ENCODE data around the gene DNM3. TPM values are rescaled to one million over a fixed set of nuclear protein-coding genes. Genes with fewer than 3 reads are reported as not detected.

Gene DNM3
- polyA plus RNA-seq, 1 donor (not counting 4 experiments of a cell fraction or from before 2014, with no cell fraction given), result 2.0 TPM

DNA sequence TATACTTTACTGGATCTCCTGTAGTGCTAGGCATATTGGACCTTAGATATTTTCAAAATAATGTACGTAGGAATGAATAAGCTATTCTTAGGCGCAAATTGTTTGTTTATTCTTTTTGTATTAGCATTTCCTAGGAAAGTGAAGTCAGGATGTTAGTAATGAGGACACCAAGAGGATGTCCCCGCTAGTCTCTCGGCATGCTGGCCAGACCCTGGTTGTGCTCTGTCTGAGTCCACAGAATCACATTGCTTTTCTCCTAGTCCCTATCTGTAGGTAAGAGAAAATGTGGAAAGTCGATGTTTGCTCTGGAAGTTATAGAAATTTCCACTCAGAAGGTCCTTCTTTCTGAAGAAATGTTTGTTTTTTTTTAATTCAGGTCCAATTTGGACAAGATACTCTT lies 31.1 kb downstream of the DNM3 start:
- no peak overlapping the region for H3K27ac ChIP-seq (ENCODE audit: control insufficient read depth, insufficient read depth, low read length)
- H3K4me3 ChIP-seq (ENCODE audit: control insufficient read depth in 2 of 3, extremely low read depth in 1 of 3, insufficient read depth in 2 of 3, low read depth in 1 of 3, low read length in 3 of 3), result no peak overlapping the region
- no peaks in the 10 kb centered on the region for H3K79me2 ChIP-seq (ENCODE audit: control insufficient read depth, insufficient read depth, low read length)
- DNase-seq (ENCODE audit: low read depth, low spot score) (no peak), FAIRE-seq (no peak)
- H3K36me3 ChIP-seq (ENCODE audit: control insufficient read depth in 2 of 2, extremely low read depth in 1 of 2, insufficient read depth in 2 of 2, low read length in 2 of 2), result no peaks in the 10 kb centered on the region
- peaks cover 4% of the 10 kb centered on the region for H3K4me1 ChIP-seq (ENCODE audit: control insufficient read depth, extremely low read depth, insufficient read depth, low read length)
- no peaks in the 10 kb centered on the region for H3K9me1 ChIP-seq (ENCODE audit: control insufficient read depth, extremely low read depth, insufficient read depth, low read length)
- H4K20me1 ChIP-seq (ENCODE audit: control insufficient read depth, extremely low read depth, insufficient read depth, low read length), result no peaks in the 10 kb centered on the region
- no peak overlapping the region for H3K9ac ChIP-seq (ENCODE audit: control insufficient read depth, extremely low read depth, insufficient read depth, low read length)
- no peak overlapping the region for H3K4me2 ChIP-seq (ENCODE audit: control insufficient read depth, extremely low read depth, insufficient read depth, low read depth, low read length)
- no peaks in the 10 kb centered on the region for H3K27me3 ChIP-seq (ENCODE audit: control insufficient read depth, extremely low read depth, insufficient read depth, low read length)
- no peaks in the 10 kb centered on the region for H3K9me3 ChIP-seq (ENCODE audit: control insufficient read depth, low read depth, low read length)
- no peak overlapping the region for H2AFZ ChIP-seq (ENCODE audit: control insufficient read depth, low read length)
- no peak for TF ChIP-seq EZH2 (IDR thresholded peaks at IDR 0.05; ENCODE audit: low read length)
- TF ChIP-seq, protein P1, sequence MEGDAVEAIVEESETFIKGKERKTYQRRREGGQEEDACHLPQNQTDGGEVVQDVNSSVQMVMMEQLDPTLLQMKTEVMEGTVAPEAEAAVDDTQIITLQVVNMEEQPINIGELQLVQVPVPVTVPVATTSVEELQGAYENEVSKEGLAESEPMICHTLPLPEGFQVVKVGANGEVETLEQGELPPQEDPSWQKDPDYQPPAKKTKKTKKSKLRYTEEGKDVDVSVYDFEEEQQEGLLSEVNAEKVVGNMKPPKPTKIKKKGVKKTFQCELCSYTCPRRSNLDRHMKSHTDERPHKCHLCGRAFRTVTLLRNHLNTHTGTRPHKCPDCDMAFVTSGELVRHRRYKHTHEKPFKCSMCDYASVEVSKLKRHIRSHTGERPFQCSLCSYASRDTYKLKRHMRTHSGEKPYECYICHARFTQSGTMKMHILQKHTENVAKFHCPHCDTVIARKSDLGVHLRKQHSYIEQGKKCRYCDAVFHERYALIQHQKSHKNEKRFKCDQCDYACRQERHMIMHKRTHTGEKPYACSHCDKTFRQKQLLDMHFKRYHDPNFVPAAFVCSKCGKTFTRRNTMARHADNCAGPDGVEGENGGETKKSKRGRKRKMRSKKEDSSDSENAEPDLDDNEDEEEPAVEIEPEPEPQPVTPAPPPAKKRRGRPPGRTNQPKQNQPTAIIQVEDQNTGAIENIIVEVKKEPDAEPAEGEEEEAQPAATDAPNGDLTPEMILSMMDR (optimal IDR thresholded peaks at IDR 0.05 in 1 of 3, IDR thresholded peaks at IDR 0.05 in 1 of 3, conservative IDR thresholded peaks at IDR 0.05 in 1 of 3; ENCODE audit: extremely low read depth in 1 of 3, insufficient read depth in 2 of 3, low read length in 3 of 3), result no peak
- dilution Hi-C loops (cut with MboI; ENCODE audit: extremely low pct_ligation_motif_present, low sequenced_read_pairs), result no loop called here

DNA sequence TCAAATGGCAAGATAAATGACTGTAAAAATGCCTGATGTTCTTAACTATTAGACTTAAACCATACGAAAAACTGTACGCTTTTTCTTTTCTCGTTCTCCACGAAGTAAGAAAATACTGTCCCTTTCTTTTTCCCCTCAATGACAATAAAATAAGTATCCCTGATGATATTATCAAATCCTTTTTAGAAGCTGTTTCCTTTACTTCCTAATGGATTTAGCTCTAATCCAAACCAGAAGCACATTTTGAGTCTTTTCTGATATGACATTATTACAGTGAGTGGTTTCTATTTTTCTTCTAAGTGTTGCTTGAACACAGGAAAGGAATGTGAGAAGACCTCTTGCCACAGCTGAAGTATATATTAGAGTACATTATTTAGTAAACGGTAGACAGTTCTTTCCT lies 32.4 kb downstream of the DNM3 start:
- H3K4me3 ChIP-seq (ENCODE audit: control insufficient read depth in 2 of 3, extremely low read depth in 1 of 3, insufficient read depth in 2 of 3, low read depth in 1 of 3, low read length in 3 of 3), result no peak overlapping the region
- no peaks in the 10 kb centered on the region for H3K79me2 ChIP-seq (ENCODE audit: control insufficient read depth, insufficient read depth, low read length)
- DNase-seq (ENCODE audit: low read depth, low spot score) (no peak), FAIRE-seq (no peak)
- no peak overlapping the region for H3K9ac ChIP-seq (ENCODE audit: control insufficient read depth, extremely low read depth, insufficient read depth, low read length)
- H3K27ac ChIP-seq (ENCODE audit: control insufficient read depth, insufficient read depth, low read length), result no peak overlapping the region
- H2AFZ ChIP-seq (ENCODE audit: control insufficient read depth, low read length), result no peak overlapping the region
- no peaks in the 10 kb centered on the region for H3K36me3 ChIP-seq (ENCODE audit: control insufficient read depth in 2 of 2, extremely low read depth in 1 of 2, insufficient read depth in 2 of 2, low read length in 2 of 2)
- dilution Hi-C loops (cut with MboI; ENCODE audit: extremely low pct_ligation_motif_present, low sequenced_read_pairs), result no loop called here
- peaks cover 4% of the 10 kb centered on the region for H3K4me1 ChIP-seq (ENCODE audit: control insufficient read depth, extremely low read depth, insufficient read depth, low read length)
- H3K9me3 ChIP-seq (ENCODE audit: control insufficient read depth, low read depth, low read length), result no peaks in the 10 kb centered on the region
- no peaks in the 10 kb centered on the region for H3K27me3 ChIP-seq (ENCODE audit: control insufficient read depth, extremely low read depth, insufficient read depth, low read length)
- H3K9me1 ChIP-seq (ENCODE audit: control insufficient read depth, extremely low read depth, insufficient read depth, low read length), result no peaks in the 10 kb centered on the region
- TF ChIP-seq, protein P1 (optimal IDR thresholded peaks at IDR 0.05 in 1 of 3, IDR thresholded peaks at IDR 0.05 in 1 of 3, conservative IDR thresholded peaks at IDR 0.05 in 1 of 3; ENCODE audit: extremely low read depth in 1 of 3, insufficient read depth in 2 of 3, low read length in 3 of 3), result no peak
- no peak for TF ChIP-seq EZH2 (IDR thresholded peaks at IDR 0.05; ENCODE audit: low read length)
- no peaks in the 10 kb centered on the region for H4K20me1 ChIP-seq (ENCODE audit: control insufficient read depth, extremely low read depth, insufficient read depth, low read length)
- no peak overlapping the region for H3K4me2 ChIP-seq (ENCODE audit: control insufficient read depth, extremely low read depth, insufficient read depth, low read depth, low read length)
